DMS53 (cell line): ENCODE results near the gene PGM2L1.
"Not testable (repeated sequence)": the region's sequence is repeated elsewhere in the genome, so short reads cannot be mapped to it uniquely, and the experiment has no call there.

ENCODE experiments used
- DNase-seq: peaks from one replicate; lab custom pipeline; 2025; lab: John Stamatoyannopoulos, UW

PGM2L1 gene

GRCh38 chr11:74400606-74401005 is 2.4 kb upstream of the PGM2L1 start:
- peak; percentile 23 for DNase-seq

DNA sequence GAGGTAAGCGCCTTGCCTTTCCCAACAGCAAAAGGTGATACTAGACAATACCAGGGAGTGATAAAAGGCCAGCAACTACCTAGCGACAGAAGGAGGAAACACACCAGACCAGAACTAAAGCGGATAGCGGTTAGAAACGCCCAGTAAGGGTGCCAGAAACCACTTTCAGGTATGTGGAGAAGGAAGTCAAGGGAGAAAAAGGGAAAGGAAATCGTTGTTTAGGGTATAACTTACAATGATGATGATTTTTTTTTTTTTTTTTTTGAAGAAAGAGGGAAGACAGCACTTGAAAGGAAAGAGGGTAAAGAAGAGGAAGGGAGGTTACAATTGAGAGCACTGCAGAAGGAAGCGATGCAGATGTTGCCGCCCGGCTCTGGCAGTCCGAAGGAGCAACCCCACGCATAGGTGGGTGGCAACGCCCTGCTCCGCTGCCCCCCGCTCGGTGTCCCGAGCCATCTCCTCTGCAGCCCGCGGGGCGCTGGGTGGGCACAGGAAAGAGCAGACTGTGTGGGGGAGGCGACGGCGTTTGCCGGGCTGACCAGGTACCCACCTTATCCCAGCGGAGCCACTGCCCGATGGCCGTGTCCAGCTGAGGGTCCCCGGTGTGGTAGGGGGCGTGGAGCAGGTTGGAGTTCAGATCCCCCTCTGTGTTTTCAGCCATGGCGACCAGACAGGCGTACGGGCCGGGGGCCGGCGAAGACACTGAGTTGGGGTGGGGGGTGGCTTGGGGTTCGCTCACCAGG is 561 bp downstream of the PGM2L1 start:
- peak; percentile 91 for DNase-seq

DNA sequence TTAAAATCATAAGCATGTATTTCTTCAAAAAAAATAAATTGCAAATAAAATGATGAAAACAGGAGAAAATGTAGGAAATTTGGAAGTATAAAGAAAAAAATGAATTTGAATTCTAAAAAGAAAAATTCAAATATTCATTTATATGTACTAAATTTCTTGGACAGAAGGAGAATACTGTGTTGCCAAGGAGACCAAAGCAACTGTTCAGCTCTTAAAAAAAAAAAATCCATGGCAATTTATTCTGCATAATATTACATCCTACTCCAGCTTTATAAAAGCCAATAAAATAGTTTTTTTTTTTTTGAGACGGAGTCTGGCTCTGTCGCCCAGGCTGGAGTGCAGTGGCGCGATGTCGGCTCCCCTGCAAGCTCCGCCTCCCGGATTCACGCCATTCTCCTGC is 6.0 kb downstream of the PGM2L1 start:
- no peak for DNase-seq

DNA sequence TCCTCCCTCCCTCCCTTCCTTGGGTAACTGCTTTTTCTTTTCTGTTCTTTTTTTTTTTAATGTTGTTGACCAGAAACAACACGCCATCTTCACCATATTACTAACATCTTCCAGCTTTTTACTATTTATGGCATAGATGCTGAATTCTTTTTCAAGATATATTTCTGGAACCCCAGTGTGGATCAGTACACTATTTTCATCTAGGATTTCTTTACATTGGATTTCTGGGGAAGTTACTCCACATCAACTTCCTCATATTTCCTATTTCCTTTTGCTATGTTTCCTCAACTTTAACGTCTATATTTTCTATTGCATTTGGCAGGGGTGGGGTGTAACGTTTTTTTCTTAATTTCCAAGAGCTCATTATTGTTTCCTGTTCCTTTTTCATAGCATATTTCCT is 7.0 kb downstream of the PGM2L1 start:
- no peak for DNase-seq

DNA sequence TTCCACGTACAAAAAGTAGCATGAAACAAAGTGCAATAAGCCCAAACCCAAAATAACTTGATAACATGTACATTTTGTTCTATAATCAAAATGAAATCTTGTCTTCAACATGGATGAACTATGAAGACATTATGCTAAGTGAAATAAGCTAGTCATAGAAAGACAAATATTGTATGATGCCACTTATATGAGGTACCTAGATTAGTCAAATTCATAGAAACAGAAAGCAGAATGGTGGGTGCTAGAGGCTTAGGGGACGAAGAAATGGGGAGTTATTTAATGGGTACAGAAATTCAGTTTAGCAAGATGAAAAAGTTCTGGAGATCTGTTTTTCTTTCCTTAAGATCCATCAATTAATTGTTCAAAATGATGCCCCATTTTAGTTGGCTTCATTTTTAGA is 7.5 kb downstream of the PGM2L1 start:
- DNase-seq: no peak

DNA sequence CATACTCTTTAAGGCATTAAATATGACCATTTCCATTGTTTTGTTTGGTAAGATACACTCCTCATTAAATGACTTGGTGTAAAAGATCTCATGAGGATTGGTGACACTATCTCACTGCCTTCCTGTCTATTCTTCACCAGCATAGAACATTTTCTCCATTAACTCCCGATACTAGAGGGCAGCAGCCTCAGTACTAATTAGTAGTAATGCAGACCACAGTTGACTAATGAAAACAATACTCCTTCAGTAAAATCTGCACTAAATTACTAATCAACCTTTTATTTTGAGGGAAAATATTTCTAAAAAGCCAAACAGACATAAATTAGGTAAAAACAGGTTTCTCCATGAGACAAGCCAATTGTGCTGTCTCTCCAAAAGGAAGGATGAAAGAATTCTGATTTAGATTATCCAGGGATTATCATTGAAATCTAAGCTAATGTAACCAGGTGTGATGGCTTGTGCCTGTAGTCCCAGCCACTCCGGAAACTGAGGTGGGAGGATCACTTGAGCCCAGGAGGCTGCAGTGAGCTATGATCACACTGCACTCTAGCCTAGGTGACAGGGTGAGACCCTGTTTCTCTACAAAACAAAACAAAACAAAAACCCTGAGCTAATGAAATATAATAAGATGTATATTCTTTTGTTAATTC is 9.4 kb downstream of the PGM2L1 start:
- peak; percentile 93 for DNase-seq

DNA sequence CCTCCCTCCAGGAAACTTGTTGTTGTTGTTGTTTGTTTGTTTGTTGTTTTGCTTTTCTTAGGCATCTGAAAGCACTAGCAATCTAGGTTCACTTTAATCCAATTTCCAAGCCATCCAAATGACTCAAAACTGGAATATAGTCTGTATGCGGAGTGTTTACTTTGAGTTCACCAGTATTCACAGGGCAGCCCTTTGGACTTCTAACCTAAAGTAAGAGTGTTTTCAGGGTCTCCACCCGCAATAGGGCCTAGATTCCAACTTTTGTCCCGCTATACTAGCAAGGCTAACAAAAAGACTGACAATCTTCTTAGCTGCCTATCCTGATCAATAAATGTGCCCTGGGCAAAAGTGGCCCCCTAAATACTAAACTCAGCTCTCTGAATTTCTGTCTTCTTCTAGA is 13.6 kb downstream of the PGM2L1 start:
- no peak for DNase-seq

DNA sequence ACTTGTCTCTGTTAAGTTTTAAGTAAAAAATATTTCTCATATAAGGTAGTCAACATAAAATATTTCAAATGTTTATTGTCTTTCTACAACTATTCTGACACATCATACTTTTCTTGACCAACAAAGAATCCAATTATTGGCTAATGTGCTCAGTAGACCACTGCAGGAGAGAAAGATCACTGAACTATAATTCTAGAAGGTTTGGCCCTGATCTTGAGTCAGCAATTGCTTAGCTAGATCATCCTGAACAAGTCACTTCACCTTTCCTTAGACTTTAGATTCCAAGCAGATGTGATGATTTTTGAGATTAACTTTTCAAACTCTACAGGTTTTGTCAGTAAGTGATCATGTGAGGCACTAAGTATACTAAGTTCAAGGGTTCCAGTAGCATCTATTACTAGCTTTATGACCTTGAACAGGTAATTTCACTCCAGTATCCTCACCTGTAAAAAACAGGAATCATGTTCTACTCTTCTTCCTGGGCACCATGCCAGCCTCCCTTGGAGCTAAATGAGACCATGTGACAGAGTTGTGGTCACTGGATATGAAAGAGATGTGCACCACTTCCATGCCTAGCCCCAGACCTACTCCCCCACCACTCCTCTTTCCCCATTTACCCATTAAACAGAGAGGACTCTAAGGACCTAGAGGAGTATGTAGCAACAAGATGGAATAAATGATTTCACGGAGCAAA is 17.3 kb downstream of the PGM2L1 start:
- peak; percentile 97 for DNase-seq

- DNase-seq: no peak
Observed at GRCh38 chr11:74377689-74378088, 20.5 kb downstream of the PGM2L1 start.

DNA sequence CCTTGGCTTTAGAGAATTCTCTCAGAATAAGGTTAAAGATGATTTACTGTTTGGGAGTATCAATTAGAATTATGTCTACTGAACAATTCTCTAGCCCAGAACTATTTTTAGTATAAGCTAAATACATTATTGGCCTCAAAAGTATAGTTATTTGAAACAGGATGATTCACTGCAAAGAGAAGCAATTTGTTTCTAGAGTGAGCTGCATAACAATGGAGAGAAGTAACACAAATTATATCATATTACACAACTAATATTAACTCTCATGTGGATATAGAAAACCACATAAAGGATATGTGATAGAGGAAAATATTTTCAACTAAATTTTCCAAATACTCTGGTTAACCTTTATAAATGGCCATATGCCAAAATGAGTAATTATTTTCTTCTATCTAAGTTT is 24.9 kb downstream of the PGM2L1 start:
- peak; percentile 54 for DNase-seq

DNA sequence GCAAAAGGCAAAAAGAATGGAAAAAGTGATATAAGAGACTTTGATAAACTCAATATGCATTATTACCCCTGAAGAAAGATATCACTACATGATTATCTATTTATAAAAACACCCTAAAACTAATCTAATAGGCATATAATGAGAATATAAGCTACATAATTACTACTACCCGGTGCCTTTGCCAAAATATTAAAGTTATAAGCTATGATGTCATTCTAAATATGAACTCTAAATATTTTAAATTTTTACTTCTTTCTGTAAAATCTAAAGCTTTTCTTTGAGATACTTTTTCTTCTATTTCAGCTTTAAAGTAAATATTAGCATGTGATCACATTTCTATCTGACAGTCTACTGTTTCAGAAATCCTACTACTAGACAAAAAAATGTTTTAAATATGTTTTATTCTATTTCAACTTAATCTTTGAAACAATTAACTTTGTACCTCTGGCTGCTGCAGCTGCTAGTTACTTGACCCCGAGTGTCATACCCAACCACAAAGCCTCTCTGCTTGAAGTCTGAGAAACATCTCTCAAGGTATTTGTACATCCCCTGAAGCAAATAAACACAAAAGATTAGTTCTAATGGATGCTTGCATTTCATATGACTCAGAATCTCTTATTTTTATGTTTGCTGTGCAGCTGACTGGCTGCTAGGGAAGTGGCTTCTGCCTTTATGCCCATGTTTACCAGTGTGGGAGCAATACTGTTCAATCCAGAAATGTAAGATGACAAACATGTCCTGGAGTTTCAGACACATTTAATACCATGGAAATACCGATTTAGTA is 26.8 kb downstream of the PGM2L1 start:
- DNase-seq: peak; percentile 98

DNA sequence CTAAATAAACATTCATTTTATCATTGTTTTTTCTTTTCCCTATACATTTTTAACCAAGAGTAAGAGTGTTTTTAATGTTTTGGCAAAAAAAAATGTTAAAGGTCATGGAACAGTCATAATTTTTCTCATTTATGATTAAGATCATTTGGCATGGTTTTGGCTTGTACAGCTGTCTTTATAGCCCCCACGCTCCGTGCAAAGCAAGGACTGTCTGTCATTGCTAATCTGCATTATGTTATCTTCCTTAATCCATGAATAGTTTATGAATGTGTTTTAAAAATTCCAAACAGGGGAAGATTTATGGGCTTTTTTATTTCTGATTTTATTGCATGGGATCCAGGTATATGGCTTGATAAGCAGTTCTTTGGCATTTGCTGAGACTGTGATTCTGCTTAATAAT is 28.1 kb downstream of the PGM2L1 start:
- DNase-seq: no peak

DNA sequence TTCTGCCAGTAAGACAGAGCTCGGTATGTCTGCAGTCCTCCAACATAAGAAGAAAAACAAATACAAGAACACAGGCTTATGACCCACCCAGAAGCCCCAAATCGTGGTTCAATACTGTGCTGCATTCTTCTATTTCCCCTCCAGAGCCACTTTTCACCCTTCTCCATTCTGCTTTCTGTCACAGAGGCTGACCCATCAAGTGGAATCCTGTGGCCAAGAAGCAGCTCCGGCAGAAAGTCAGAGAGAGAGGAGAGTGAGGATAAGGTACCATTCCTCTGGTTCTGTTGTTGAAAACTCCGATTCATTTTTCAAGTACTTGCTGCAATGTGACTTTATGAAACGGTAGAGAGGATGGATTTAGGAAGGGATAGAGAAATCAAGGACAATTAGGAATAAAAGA is 30.4 kb downstream of the PGM2L1 start:
- DNase-seq: peak; percentile 42

GRCh38 chr11:74366576-74366975 is 31.7 kb downstream of the PGM2L1 start:
- DNase-seq: no peak

GRCh38 chr11:74365805-74366204 is 32.4 kb downstream of the PGM2L1 start:
- not testable (repeated sequence) for DNase-seq

GRCh38 chr11:74357449-74357848 is 40.8 kb downstream of the PGM2L1 start:
- DNase-seq: no peak

- no peak for DNase-seq
Observed at GRCh38 chr11:74355626-74356025, 42.6 kb downstream of the PGM2L1 start.

DNA sequence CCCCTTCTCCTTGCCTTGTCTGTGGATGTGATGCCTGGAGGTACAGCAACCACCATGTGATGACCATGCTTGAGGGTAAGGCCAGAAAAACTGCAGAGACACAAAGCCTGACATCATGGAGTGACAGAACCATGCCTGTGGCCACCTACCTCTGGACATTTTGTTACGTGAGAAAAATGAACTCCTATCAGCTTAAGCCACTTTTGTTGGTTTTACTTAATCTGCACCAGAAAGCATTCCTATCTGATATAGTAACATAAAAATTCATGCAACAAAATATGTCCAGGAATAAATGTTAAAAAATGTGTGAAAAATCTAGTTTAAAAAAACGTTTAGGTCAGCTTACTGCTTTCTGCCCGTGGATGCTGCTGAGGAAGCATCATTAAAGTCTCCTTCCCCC is 44.2 kb downstream of the PGM2L1 start:
- no peak for DNase-seq

GRCh38 chr11:74347381-74347780 is 50.9 kb downstream of the PGM2L1 start:
- DNase-seq: peak; percentile 94

DNA sequence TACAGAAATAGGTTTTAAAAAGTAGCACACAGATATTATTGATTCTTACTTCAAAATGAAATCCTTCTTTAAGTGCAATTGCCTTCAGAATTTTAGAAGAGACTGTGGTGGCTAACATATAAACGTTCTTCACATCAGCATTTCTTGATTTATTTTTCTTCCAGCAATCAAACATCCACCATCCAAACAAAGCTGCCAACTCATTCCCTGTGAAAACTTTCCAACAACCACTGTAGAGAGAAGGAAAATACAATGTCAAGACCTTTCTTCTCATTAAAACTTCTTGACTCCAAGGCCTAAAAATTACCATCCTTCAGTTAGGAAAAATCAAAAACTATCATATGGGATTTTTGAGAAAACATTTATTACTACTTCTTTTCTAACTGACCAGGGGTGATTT is 52.8 kb downstream of the PGM2L1 start:
- no peak for DNase-seq

DNA sequence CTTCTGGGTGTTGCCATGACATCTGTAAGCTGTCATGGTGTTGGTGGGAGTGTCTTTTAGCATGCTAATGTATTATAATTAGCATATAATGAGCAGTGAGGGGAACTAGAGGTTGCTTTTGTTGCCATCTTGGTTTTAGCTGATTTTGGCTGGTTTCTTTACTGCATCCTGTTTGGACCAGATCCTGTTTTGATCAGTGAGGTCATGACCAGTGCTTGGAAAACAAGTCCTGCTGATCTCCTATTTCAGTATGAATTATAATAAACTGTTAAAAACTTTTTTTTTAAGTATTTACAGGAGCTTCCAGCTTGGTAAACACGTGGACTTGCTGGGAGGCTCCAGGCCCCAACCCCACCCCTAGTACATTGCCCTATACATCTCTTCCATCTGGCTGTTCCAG is 56.3 kb downstream of the PGM2L1 start:
- DNase-seq: no peak

DNA sequence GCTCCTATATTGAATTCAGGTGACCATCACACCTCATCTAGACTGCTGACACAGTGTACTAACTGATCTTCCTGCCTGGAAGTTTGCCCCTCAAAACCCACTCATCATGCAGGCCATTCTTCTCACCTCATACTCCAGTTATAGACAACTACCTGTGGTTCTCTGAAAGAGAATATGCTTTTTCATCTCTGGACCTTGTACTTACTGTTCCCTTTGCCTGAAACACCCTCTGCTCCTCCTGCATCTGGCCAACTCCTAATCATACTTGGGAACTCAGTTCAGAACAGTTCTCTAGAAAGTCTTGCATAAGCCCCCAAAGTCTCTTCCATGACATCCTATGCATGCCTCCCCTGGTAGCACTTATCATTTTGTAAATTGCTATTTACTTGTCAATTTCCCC is 58.6 kb downstream of the PGM2L1 start:
- no peak for DNase-seq
